NK-92 treated with Interleukin-12 subunit alpha and Interleukin-12 subunit beta, amount 100 ng/mL, for 24 hours (cell line): ENCODE measurements around the gene RASIP1.
"Not testable (repeated sequence)": the region's sequence is repeated elsewhere in the genome, so short reads cannot be mapped to it uniquely, and the experiment has no call there.

Experiments
- DNase-seq: peaks from one replicate; lab custom pipeline; 2025; lab: John Stamatoyannopoulos, UW

The RASIP1 gene

DNA sequence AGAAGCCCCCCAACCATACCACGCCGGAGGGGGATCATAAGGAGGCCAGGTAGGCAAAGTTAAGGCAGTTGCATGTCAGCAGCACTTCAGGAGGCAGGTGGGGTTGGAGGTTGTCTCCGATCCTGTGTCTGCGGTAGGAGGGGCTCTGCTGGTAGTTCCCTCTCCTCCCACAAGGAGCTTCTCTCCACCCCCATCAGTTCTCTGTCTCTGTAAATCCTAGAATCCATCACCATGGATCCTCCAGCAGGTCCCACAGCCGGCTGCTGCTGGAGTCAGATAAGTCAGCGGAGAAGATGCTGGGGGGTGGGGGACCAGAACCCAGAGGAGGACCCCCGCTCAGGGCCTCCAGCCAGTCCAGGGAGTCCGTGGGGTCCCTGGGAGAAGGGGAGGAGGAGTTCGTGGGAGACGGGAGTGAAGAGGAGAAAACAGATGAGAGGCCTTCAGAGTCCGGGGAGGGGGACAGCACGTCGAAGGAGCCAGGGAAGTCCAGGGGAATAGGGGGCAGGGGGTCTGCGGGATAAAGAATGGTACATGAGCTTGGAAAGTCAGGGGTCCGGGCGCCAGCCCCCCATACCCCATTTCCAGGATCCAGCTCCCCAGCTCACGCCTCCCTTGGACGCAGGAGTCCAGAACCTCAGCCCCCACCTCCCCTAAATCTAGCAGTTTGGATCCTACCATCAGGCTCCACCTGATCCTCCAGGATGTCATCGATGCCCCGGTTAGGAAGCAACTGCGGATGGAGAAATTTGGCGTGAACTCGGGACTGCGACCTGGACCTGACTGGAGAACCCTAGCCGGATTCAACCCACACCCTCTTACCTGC, 27.2 kb downstream of the RASIP1 start:
- DNase-seq: no peak

- DNase-seq: no peak
These were observed 29.2 kb downstream of the RASIP1 start for GRCh38 chr19:48711106-48711662.

GRCh38 chr19:48708471-48708870, 31.9 kb downstream of the RASIP1 start:
- DNase-seq: no peak

DNA sequence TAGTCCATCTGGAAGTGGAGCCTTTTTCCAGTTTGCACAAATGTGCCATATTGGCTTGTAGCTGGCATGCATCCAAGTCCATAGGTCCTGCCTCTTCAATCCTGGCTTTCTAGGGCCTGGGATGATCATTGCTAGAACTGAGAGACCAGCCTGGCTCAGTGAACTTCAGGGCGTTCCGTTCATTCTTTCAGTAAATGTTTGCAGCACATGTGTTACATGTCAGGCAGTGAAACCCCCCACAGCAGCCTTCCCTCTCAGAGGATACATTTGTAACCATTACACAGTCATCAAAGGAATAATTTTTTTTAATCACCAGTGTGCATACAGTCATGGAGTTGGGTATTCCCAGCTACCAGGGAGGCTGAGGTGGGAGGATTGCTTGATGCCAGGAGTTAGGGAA, 35.0 kb downstream of the RASIP1 start:
- no peak for DNase-seq

DNA sequence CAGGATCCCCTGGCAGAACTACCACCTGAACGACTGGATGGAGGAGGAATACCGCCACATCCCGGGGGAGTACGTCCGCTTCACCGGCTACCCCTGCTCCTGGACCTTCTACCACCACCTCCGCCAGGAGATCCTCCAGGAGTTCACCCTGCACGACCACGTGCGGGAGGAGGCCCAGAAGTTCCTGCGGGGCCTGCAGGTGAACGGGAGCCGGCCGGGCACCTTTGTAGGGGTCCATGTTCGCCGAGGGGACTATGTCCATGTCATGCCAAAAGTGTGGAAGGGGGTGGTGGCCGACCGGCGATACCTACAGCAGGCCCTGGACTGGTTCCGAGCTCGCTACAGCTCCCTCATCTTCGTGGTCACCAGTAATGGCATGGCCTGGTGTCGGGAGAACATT, 37.1 kb downstream of the RASIP1 start:
- DNase-seq: no peak

DNA sequence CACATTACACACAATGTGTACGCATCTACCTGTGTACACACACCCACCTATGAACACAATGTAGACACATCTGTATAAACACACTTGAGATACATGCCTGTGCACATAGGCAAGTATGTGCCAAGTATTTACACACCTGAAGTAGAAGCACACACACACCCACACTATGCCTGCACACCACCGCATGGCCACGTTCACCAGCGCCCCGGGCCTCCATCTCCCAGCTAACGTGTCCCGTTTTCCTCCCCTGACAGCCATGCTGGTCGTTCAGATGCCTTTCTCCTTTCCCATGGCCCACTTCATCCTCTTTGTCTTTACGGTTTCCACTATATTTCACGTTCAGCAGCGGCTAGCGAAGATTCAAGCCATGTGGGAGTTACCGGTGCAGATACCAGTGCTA, 37.7 kb downstream of the RASIP1 start:
- DNase-seq: no peak

DNA sequence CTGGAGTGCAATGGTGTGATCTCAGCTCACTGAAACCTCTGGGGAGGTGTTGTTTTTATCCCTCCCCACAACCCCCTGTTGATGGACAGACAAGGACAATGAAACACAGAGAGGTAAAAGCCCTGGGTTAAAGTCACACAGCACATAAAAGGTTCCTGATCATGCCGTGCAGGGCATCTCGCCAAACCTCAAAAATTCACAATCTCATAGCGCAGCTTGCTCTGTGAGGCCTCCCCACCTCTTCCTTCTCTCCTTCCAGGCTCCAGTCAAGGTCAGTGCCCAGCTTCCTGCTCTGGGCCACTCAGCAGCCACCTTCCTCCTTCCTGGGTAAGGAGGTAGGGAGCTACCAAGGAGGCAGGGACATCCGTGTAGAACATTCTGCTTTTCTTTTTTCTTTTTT, 42.4 kb downstream of the RASIP1 start:
- DNase-seq: no peak

- no peak for DNase-seq
These were observed 43.9 kb downstream of the RASIP1 start for GRCh38 chr19:48696353-48697010.

- DNase-seq: no peak
These were observed 44.6 kb downstream of the RASIP1 start, which contains the start of gene FUT2 for GRCh38 chr19:48695743-48696352. TSS of gene FUT2 (plus strand) at chr19:48695971. CDS start at chr19:48702957, 6,986 bp downstream.

DNA sequence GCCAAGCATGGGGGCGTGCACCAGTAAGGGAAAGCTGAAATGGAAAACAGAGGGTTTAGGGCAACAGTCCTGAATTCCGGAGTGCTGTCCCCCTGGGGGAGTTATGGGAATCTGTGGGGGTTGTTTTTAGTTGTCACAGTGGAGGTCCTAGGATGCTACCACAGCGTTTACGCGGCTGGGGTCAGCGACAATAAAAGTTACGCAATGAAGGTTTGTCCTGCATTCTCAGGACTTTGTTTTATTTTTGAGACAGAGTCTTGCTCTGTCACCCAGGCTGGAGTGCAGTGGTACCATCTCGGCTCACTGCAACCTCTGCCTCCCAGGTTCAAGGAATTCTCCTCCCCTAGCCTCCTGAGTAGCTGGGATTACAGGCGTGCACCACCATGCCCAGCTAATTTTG, 46.8 kb downstream of the RASIP1 start:
- DNase-seq: not testable (repeated sequence)

DNA sequence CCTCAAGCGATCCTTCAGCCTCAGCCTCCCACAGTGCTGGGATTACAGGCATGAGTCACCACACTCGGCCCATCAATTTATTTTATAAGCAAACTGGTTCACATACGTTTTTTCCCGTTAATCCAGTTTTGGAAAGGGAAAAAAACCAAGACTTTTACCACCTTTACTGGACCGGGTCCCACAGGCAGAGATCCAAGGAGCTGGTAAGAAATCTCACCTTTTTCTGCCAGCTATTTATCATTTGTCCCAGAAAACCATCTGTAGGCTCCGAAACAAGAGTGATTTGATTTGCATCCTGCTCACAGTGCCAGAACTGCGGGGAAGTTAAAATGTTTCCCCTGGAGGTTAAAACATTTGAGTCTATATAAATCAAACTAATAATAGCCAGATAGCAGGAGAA, 51.0 kb downstream of the RASIP1 start:
- DNase-seq: no peak

DNA sequence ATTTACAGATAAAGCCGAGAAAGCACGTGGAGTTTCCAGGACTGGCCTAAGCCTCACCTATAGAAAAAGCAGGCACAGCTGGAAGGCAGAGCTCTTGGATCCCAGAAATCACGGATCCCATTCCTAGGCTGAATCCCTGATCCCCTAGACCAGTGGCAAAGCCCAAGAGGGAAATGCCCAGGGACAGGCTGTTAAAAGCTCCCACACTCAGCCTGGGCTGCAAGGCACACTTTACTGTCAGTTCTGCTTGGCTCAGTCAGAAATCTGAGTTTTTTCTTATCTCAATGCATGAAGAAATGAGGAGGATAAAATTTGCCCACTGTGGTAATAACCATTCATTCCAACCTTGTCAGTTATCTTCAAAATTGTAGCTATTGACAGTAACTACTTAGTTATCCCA, 52.6 kb downstream of the RASIP1 start:
- no peak for DNase-seq

GRCh38 chr19:48686637-48687036, 53.8 kb downstream of the RASIP1 start:
- DNase-seq: not testable (repeated sequence)

- DNase-seq: no peak
These were observed 54.3 kb downstream of the RASIP1 start for GRCh38 chr19:48686088-48686487.

- no peak for DNase-seq
These were observed 54.8 kb downstream of the RASIP1 start for GRCh38 chr19:48685583-48685982.

GRCh38 chr19:48683349-48683748, 57.1 kb downstream of the RASIP1 start:
- no peak for DNase-seq

DNA sequence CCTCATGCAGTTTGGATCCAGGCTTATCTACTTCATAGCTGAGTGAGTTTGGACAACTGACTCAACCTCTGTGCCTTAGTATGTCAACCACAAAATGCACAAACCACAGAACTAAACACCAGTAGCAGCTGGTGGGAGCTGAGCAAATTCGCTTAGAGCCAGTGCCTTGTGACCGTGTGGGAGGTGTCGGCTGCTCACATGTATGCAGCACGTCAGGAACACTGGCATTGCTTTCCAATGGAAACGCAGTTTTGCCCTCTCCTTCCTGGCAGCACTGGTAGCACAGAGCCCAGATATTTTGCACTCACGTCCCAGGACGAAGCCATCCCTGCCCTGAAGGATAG, 59.3 kb downstream of the RASIP1 start:
- no peak for DNase-seq

DNA sequence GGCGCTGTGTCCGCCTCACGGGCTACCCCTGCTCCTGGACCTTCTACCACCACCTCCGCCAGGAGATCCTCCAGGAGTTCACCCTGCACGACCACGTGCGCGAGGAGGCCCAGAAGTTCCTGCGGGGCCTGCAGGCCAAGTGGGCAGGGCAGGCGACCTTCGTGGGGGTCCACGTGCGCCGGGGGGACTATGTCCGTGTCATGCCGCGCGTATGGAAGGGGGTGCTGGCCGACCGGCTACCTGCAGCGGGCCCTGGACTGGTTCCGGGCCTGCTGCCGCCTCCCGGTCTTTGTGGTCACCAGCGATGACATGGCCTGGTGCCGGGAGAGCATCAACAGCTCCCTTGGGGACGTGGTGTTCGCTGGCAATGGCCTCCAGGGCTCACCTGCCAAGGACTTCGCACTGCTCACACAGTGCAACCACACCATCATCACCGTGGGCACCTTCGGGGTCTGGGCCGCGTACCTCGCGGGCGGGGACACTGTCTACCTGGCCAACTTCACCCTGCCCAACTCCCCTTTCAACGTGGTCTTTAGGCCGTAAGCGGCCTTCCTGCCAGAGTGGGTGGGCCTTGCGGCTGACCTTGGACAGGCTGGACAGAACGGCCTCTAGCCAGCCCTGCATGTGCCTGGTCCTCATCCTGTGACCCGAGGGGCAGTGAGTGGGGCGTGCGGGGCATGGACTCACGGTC, 59.8 kb downstream of the RASIP1 start:
- no peak for DNase-seq

DNA sequence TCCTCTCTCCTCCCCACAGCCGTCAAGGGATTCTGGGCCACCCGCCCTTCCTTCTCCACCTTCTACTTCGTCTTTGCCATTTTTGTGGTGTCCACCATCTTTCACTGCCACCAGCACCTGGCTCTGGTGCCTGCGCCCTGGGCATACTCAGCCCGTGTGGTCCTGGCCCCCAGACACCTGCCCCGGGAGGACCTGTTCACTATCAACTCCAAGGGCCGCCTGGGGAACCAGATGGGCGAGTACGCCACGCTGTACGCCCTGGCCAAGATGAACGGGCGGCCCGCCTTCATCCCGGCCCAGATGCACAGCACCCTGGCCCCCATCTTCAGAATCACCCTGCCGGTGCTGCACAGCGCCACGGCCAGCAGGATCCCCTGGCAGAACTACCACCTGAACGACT, 60.4 kb downstream of the RASIP1 start:
- DNase-seq: not testable (repeated sequence)

GRCh38 chr19:48678201-48678600, 62.2 kb downstream of the RASIP1 start:
- no peak for DNase-seq

DNA sequence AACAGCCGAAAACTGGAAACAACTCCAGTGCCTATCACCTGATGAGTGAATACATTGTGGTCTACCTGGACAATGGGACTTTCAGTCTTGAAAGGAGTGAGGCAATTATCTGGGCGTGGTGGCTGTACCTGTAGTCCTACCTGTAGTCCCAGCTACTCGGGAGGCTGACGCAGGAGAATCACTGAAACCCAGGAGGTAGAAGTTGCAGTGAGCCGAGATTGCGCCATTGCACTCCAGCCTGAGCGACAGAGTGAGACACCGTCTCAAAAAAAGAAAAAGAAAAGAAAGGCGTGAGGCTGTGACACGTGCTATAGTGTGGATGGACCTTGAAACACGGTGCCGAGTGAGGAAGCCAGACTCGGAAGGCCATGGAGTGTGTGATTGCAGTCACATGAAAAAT, 63.5 kb downstream of the RASIP1 start:
- no peak for DNase-seq

- DNase-seq: no peak
These were observed 63.9 kb downstream of the RASIP1 start for GRCh38 chr19:48676487-48676886.
